GM19463 (cell line): ENCODE results near the gene POC5.

Experiments
- ATAC-seq: cut with Tn5 transposase; IDR thresholded peaks from one replicate; pipeline ENCODE4 v1.9.1; 2021; ENCODE audit warnings: mild to moderate bottlenecking, moderate library complexity; ENCODE audit not compliant: unreplicated experiment

POC5 gene

DNA sequence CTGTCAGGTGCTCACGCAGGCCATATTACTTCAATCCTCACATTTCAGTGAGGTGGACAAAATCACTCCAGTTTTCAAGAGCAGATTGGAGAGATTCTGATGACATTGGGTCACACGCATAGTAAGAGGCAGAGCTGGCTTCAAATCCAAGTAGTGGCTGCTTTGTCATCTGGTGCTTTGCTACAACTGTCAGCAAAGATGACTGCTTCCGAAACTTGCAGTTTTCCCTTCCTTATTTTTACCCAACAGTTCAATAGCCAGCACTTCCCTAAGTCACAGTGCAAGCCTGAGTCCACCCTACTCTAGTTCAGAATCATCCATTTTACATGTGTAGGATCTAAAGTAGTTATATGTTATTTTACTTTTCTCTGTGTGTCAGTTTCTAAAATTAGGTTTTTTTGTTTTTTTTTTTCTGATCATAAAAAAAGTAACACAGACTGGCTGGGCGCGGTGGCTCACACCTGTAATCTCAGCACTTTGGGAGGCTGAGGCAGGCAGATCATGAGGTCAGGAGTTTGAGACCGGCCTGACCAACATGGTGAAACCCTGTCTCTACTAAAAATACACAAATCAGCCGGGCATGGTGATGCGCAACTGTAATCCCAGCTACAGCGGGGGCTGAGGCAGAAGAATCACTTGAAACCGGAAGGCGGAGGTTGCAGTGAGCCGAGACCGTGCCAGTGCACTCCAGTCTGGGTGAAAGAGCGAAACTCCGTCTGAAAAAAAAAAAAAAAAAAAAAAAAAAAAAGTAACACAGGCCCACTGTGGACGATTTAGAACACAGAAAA, 56.4 kb downstream of the POC5 start:
- ATAC-seq = no peak

DNA sequence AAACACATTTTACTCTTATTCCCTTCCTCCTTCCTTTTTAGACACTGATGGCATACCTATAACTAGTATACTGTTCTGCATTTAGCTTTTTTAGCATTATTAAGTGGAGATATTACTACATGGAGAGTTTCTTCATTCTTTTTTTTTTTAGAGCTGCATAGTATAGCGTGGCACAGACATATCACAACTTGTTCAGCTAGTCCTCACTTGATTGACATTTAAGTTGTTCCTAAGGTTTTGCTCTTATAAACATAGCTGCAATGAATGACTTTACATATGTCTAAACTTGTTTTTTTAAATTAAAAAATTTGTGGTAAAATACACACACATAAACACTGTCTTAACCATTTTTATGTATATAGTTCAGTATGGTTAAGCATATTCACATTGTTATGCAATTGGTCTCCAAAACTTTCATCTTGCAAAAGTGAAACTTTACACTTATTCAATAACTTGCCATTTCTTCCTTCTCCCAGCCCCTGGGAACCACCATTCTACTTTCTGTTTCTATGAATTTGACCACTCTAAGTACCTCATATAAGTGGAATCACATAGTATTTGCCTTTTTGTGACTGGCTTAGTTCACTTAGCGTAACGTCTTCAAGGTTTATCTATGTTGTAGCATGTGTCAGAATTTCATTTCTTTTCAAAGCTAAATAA, 57.3 kb downstream of the POC5 start:
- ATAC-seq = peak; percentile 55

DNA sequence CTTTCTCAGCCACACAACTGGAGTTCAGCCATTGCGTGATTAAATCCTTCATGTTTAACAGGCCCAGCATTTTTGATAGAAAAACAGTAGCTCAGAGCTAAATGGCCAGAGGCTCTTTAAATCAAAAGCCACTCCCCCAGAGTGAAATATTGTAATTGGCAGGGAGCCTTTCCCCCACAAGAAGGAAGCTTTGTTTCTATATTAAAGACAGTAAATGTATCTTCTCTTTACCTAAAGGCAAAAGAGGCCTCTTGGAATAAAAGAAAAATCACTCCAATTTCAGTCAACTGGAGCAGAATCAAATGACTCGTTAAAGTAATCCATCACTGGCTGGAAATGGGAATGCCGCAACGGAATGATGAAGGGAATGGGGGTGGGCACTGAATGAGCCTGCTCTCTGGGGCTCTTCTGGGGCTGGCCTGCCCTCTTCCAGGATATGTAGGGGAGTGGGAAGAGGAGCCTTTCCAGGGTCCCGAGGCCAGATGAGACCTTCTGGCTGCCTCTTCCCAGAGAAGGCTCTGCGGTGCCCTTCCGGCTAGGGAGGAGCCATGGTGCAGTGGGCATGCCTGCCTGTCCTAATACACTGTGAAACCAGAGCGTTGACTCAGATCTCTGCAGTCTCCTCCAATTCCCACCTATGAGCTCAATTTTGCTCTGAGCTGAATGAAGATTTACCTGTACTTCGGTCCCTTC, 60.8 kb downstream of the POC5 start:
- ATAC-seq = no peak

GRCh38 chr5:75654693-75655295, 62.4 kb downstream of the POC5 start:
- ATAC-seq = no peak

DNA sequence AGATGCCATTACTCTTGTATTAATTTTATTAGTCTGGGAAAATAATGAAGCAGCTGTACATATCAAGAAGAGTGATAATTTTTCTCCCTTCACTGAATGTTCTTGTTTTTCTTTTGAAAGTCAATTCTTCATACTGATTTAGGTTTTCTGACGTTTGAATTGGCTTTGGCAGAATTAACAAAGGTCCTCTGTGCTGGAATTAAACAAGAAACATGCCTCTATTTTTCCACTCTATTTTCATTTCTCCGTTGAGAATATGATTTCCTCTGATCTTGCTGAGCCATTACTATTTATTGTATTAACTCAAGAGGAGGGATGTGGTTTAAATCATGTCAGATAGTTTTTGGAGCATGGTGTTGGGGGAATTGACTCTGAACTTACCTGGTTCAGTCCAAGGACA, 63.7 kb downstream of the POC5 start:
- no peak for ATAC-seq

DNA sequence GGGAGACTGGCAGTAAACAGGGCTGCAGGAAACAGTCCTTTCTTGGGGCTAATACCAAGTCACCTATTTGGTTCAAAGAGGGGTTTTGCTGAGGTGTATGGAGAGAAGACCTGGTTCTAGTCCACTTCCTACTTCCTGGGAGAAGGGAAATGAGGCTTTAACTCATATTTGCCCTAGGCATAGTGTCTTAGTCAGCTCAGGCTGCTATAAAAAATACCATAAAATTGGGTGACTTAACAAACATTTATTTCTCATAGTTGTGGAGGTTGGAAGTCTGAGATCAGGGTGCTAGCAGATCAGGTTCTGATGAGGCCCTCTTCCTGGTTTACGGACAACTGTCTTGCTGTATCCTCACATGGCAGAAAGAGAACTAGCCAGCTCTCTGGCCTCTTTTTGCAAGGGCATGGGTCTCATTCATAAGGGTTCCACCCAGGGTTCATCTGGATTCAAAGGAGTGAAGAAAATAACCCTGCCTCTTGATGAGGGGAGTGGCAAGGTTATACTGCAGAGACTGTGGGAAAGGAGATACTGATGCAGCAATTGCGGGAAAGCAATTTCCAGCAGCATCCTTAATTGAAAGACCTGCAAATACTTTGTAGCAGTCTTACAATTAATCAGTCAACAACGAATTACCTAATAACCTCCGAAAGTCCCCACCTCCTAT, 65.5 kb downstream of the POC5 start:
- ATAC-seq = no peak

DNA sequence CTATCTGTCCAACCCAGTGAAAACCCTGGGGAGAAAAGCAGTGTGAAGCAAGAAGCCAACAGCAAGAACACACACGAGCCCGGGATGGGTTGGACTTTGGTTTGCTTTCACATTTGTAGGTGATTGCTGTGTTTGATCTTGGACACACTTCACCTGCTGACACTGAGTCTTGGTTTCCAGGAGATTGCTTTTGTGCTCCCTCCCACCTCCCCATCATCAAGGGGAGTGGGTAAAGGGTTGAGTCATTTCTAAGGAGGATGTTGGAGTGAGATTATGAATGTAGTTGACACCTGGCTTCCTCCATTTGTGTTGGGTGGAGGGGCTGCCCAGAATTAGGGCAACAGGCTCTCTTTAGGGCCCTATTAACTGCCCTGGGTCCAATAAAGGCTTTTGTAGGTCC, 68.5 kb downstream of the POC5 start:
- no peak for ATAC-seq

- no peak for ATAC-seq
Measured at GRCh38 chr5:75640826-75641225, 76.4 kb downstream of the POC5 start.

DNA sequence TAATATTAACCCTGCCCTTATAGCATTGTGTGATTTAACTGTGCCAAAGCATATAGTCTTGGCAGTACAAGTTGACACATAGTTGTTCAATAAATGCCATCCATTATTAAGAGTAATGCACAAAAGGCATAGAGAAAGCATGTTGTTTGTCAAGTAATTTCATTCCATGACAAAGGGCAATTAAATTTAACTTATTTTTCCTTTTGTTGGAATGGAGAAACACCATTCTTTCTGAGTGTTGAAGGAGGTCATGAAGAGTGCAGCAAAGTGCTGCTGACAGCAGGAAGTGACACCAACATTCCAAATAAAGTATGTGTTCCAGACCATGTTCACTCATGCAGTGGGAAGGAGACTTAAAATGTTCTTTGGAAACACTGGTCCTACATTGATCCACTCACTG, 76.8 kb downstream of the POC5 start:
- no peak for ATAC-seq

DNA sequence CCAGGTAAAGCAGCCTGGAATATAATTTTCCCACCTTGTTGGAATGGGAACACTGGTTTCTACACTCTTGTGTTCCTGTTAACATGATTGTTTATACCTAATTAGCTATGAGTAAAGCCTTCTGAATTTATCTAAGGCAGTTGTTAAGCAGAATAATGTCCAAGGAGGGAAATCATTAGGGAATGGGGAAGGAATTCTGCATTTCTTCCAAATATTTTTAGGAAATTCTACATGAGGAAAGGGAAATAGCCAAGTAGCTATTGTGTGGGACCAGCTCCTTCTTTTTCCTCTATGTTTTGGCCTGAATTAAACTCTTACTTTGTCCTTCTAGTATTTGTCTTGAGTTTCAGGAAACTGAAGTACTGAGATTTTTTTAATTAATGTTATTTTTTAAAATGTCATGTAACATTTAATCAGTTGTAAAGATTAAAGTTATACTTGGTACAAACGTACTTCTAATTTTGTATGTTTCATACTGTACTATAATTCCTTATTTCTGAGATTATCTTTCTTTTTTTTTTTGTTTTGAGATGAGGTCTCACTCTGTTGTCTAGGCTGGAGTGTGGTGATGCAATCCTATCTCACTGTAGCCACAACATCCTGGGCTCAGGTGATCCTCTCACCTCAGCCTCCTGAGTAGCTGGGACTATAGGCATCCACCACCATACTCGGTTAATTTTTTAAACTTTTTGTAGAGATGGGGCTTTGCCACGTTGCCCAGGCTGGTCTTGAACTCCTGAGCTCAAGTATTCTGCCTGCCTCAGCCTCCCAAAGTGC, 77.5 kb downstream of the POC5 start:
- ATAC-seq = no peak

DNA sequence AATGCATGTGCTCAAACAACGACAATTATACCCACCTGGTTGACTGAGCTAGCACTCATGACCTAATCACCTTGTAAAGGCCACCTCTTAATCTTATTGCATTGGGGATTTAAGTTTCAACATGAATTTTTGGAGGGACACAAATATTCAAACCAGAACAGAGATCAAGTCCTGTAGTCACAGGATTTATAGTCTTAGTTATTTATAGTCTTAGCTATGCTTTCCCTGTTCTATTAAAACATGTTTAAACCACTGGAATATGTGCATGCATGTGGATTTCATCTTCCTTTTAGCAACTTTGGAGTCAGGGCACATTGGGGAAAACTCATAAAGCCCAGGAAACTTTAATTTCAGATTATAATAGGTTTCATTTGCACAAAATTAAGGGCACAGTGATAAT, 79.3 kb downstream of the POC5 start:
- ATAC-seq = no peak

- no peak for ATAC-seq
Measured at GRCh38 chr5:75632321-75632720, 84.9 kb downstream of the POC5 start.

DNA sequence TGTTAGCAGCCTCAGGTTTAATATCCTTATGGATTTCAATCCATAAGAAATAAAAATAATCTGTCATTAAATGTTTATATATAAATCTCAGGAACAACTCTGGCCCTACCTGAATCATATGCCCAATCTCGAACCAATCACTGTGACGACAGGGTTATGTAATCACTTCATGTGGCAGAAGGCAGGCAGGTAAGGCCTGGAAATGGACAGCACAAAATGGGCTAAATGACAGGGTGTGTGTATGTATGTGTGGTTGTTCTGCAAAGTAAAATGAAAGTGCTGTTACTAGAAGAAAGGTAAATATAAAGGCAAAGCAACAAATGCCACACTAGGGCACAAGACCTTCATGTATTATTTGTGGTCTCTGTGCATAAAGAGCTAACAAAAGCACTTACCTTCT, 86.4 kb downstream of the POC5 start:
- ATAC-seq = no peak

DNA sequence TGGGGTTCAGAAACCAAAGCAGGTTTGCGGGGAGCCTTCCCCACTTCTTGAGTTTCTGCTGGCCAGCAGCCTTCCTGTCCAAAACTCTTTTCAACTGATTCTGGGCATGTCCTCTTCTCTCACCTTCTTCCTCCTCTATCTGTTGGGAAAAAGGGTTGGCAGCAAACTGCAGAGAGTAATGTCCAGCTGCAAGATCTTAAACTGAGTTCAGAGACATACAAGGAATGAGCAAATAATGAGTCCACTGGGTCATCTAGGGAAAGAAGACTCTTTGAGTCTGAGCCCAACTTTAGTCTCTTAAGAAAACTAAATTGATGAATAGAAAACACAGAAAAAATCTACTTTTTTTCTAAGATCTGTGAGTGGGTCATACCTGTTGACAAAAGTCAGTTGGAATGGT, 89.4 kb downstream of the POC5 start:
- ATAC-seq = no peak

DNA sequence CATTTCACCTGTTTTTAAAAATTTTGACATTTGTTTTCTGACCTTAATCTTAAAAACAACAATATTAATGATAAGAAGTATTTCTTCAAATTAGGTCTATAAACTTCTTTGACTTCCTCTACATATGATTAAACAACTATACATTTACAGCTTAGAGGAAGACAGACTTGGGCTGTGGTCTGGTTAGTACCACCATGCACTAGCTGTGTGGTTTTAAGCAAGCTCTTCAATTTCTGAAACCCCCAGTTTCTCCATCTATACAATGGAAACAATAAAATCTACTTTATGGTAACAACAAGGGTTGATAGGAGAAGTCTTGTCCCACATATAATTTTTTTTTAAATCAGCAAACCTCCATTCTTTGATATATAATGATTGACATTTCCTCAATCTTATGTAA, 90.3 kb downstream of the POC5 start:
- ATAC-seq = no peak
